AG09309 (cell line): ENCODE measurements around the gene CPT1C.
A peak's percentile ranks its signal among the peaks of the same experiment; 100 is the strongest.

Experiments
- DNase-seq: peaks from one replicate; pipeline ENCODE4 v3.0.0-alpha.2; 2010; ENCODE audit warnings: low read depth
- H3K4me3 ChIP-seq: 2 replicates; pipeline ENCODE4 v1.5.1; 2011; ENCODE audit warnings: mild to moderate bottlenecking, low read depth, low read length, moderate library complexity; ENCODE audit not compliant: control insufficient read depth
- TF ChIP-seq, protein P1 (sequence below): IDR thresholded peaks from 2 replicates; pipeline ENCODE4 v1.5.1; 2011; ENCODE audit warnings: mild to moderate bottlenecking, low read depth, low read length, inconsistent platforms; ENCODE audit not compliant: insufficient read depth, control insufficient read depth; ENCODE audit errors: missing control alignments

The CPT1C gene

DNA sequence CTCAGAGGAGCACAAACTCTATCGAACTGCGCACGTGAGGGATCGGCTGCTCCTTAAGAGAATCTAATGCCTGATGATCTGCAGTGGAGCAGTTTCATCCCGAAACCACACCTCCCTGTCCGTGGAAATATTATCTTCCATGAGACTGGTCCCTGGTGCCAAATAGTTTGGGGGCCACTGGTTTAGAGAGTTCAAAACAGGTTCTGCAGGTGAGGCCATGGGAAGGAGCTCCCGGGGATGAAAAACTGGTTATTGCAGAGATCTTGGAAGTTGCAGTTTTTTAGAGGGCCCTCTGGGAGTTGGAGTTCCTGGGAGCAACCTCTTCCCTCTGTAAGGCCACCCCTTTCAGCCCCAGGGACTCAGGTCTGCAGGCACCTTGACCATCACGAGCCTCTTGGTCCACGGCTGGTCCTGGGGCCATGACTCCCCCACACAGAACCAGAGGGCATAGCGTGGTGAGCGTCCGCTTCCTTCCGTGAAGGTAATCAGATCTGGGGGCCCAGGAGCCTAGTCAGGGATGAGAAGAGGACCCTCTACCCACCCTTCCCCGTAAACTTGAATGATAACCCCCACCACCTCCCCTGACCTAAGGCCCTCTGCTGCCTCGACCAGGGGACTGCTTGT lies 30.5 kb upstream of the CPT1C start:
- TF ChIP-seq, protein P1, sequence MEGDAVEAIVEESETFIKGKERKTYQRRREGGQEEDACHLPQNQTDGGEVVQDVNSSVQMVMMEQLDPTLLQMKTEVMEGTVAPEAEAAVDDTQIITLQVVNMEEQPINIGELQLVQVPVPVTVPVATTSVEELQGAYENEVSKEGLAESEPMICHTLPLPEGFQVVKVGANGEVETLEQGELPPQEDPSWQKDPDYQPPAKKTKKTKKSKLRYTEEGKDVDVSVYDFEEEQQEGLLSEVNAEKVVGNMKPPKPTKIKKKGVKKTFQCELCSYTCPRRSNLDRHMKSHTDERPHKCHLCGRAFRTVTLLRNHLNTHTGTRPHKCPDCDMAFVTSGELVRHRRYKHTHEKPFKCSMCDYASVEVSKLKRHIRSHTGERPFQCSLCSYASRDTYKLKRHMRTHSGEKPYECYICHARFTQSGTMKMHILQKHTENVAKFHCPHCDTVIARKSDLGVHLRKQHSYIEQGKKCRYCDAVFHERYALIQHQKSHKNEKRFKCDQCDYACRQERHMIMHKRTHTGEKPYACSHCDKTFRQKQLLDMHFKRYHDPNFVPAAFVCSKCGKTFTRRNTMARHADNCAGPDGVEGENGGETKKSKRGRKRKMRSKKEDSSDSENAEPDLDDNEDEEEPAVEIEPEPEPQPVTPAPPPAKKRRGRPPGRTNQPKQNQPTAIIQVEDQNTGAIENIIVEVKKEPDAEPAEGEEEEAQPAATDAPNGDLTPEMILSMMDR: no peak
- H3K4me3 ChIP-seq: no peak overlapping the region
- DNase-seq: no peak

DNA sequence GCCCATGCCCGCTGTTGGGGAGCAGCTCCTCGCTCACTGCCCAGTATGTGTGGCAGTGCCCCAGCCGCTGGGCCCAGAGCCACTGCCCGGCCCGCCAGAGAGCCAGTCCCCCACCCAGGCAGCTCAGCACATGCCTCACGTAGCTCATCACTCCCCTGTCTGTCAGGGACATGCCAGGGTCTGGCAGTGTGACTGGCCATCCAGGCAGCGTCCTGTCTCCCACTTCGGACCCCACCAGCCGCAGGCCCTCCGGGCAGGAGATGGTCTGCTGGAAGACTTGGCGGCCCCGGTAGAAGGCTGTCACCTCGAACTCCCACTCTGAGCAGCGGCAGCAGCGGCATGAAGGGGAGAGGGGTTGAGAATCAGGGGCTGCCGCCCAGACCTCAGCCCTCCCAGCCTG lies 28.9 kb upstream of the CPT1C start:
- H3K4me3 ChIP-seq: no peak overlapping the region
- no peak for DNase-seq
- TF ChIP-seq, protein P1: no peak

DNA sequence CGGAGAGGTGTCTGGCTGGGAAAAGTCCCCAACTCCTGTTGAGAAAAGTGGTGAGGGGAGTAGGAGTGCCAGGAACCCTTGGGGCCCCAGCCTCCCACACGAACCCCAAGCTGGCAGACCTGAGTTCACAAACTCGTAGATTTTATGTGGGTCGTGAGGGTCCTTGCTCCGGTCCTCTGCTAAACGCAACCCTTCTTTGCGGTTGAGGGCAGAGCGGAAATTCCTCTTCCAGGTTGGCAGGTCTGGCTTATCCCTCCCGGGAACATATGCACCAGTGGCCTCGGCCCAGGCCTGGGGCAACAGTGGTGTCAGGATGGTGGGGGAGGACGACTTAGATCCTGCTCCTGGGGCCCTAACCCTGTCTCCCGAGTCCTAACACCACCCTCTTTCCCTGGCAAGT lies 27.7 kb upstream of the CPT1C start:
- H3K4me3 ChIP-seq: no peak overlapping the region
- DNase-seq: no peak
- TF ChIP-seq, protein P1: no peak

- peak overlapping the region; percentile 88 for H3K4me3 ChIP-seq
- TF ChIP-seq, protein P1: peak; percentile 11
- DNase-seq: no peak
Observed at GRCh38 chr19:49664171-49665035, 26.5 kb upstream of the CPT1C start.

DNA sequence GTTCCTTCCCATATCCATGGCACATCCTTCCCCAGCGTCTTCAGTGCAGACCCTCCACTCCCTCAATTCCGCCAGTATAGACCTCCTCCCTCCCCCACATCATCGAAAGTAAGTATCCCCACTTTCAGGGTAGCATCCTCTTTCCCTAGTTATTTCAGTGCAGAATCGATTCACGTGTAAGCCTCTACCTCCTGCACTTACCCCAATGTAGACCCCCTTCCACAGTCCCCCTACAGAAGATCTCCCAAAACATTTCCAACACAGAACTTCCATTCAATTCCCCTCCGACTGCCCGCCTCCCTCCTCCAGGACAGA lies 25.9 kb upstream of the CPT1C start:
- TF ChIP-seq, protein P1: no peak
- DNase-seq: no peak
- H3K4me3 ChIP-seq: peak overlapping the region; percentile 88

DNA sequence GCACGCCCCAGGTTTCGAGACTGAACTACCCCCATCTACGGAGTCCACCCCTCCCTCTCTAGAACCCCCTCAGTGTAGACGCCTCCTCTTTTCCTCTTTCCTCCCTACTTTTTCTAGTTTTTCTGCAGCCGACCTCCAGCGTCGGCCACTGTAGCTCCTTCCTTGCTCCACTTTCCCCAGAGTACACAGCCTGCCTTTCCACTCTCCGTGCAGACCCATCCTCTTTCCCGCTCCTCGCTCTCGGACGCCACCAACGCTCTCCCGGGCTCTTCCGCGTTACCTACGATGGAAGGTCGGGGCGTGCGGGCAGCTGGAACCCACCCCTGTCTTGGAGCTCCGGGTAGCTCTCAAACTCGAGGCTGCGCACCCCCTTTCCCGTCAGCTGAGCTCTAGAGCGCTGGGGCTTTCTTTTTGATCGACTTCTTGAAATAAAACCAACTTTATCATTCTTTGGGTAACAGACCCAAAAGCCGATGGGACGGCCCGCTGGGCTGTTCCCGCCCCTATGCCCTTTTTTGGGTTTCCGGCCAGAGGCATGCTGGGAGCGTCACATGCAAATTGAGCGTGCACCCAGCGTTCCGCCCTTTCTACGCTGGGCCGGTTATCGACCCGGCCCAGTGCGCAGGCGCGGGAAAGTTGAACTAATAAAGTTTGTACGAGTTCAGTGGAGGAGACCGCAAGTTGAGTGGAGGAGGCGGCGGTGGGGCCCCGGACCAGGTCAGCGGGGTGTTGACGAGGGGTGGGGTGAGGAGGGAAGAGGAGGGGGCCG lies 25.4 kb upstream of the CPT1C start, which contains the start of the genes BCL2L12 and IRF3:
Gene BCL2L12 (plus strand): TSS at position 583 of the 769 bp plus-strand sequence. CDS start 760 bp downstream, outside the sequence.
Gene IRF3 (minus strand): TSS at position 507 of the 769 bp plus-strand sequence. CDS start 1,019 bp downstream, outside the sequence.
- peak within 1 kb of the TSS; percentile 88 for H3K4me3 ChIP-seq
- peak; percentile 81 for DNase-seq
- TF ChIP-seq, protein P1: peak; percentile 1
